Urinary bladder (tissue), 4 donors: ENCODE results near the gene ZNF429. TPM values are rescaled to one million over a fixed set of nuclear protein-coding genes. Genes with fewer than 3 reads are reported as not detected.
A peak's percentile ranks its signal among the peaks of the same experiment; 100 is the strongest.
"Not testable (repeated sequence)": the region's sequence is repeated elsewhere in the genome, so short reads cannot be mapped to it uniquely, and the experiment has no call there.

Source experiments
- DNase-seq: peaks from one replicate; pipeline ENCODE4 v3.0.0-alpha.2; 2015; ENCODE audit errors: extremely low spot score
- H3K27ac ChIP-seq: one replicate; pipeline ENCODE4 v1.5.1; 2013; ENCODE audit warnings: low read depth, mild to moderate bottlenecking, moderate library complexity
- H3K36me3 ChIP-seq: one replicate; pipeline ENCODE4 v1.6.1; 2013; ENCODE audit warnings: mild to moderate bottlenecking, moderate library complexity; ENCODE audit not compliant: insufficient read depth
- H3K4me1 ChIP-seq: one replicate; pipeline ENCODE4 v1.6.1; 2013; ENCODE audit warnings: mild to moderate bottlenecking, moderate library complexity; ENCODE audit not compliant: insufficient read depth
- H3K4me3 ChIP-seq: one replicate; pipeline ENCODE4 v1.5.1; 2013; ENCODE audit warnings: low read depth, low read length
- WGBS: extraction: QIAGEN DNeasy Blood & Tissue Kit; methylation state at CpG from one replicate; pipeline ENCODE4 v1.1.7; 2013; 5-methylcytosine and 5-hydroxymethylcytosine counted together
- polyA plus RNA-seq: library from polyadenylated mRNA; stranded (reverse); fragments of 200-250 nt; gene quantifications from one replicate; pipeline ENCODE4 v1.2.3, GENCODE V29; 2013
- total RNA-seq: library from RNA; depleted of rRNA; stranded (reverse); fragments of >200 nt; gene quantifications from one replicate; pipeline ENCODE4 v1.2.3, GENCODE V29; 2014
- donor health status: healthy with polysubstance abuse.
- donor health status: healthy.

The ZNF429 gene
- total and polyA plus RNA-seq, 2 donors, result 10.4 to 21.9 TPM

- WGBS, result 77% methylated on average over 3 of the region's 3 CpGs
- H3K4me1 ChIP-seq, result no peaks in the 10 kb centered on the region
- no peak overlapping the region for H3K27ac ChIP-seq
- no peak overlapping the region for H3K4me3 ChIP-seq
- no peaks in the 10 kb centered on the region for H3K36me3 ChIP-seq
- no peak for DNase-seq
Observed at GRCh38 chr19:21566073-21566472, 60.7 kb downstream of the ZNF429 start.

- not testable (repeated sequence) for H3K27ac ChIP-seq, H3K36me3 ChIP-seq, H3K4me1 ChIP-seq, DNase-seq
- WGBS, result 76% methylated on average over 4 of the region's 4 CpGs
- peak overlapping the region; percentile 40 for H3K4me3 ChIP-seq
Observed at GRCh38 chr19:21567806-21568205, 62.4 kb downstream of the ZNF429 start.

- Histone ChIP-seq H3K4me1 (no peaks in the 10 kb centered on the region), H3K36me3 (no peaks in the 10 kb centered on the region), H3K27ac (no peak overlapping the region), H3K4me3 (no peak overlapping the region)
- WGBS, result 44% methylated on average over 21 of the region's 21 CpGs
- DNase-seq, result peak; percentile 96
Observed at GRCh38 chr19:21568816-21569493, 63.6 kb downstream of the ZNF429 start.

GRCh38 chr19:21569494-21569865, 64.1 kb downstream of the ZNF429 start:
- Histone ChIP-seq H3K4me1 (no peaks in the 10 kb centered on the region), H3K36me3 (no peaks in the 10 kb centered on the region), H3K4me3 (no peak overlapping the region), H3K27ac (no peak overlapping the region)
- peak; percentile 67 for DNase-seq
- 47% methylated on average over 16 of the region's 16 CpGs for WGBS

- H3K36me3 ChIP-seq, result no peaks in the 10 kb centered on the region
- no peak overlapping the region for H3K4me3 ChIP-seq
- WGBS, result 68% methylated on average over 2 of the region's 2 CpGs
- H3K4me1 ChIP-seq, result no peaks in the 10 kb centered on the region
- no peak overlapping the region for H3K27ac ChIP-seq
- no peak for DNase-seq
Observed at GRCh38 chr19:21571316-21571715, 65.9 kb downstream of the ZNF429 start.

GRCh38 chr19:21574607-21575006, 69.2 kb downstream of the ZNF429 start:
- DNase-seq, result no peak
- WGBS, result 68% methylated on average over 2 of the region's 2 CpGs
- Histone ChIP-seq H3K4me3 (no peak overlapping the region), H3K36me3 (no peaks in the 10 kb centered on the region), H3K4me1 (no peaks in the 10 kb centered on the region), H3K27ac (no peak overlapping the region)

- 97% methylated on average over 3 of the region's 3 CpGs for WGBS
- Histone ChIP-seq H3K4me3 (no peak overlapping the region), H3K27ac (no peak overlapping the region), H3K36me3 (no peaks in the 10 kb centered on the region), H3K4me1 (no peaks in the 10 kb centered on the region)
- DNase-seq, result no peak
Observed at GRCh38 chr19:21576481-21576880, 71.1 kb downstream of the ZNF429 start.

GRCh38 chr19:21580101-21580500, 74.7 kb downstream of the ZNF429 start:
- H3K4me3 ChIP-seq, result no peak overlapping the region
- no peak overlapping the region for H3K27ac ChIP-seq
- WGBS, result 56% methylated on average over 3 of the region's 3 CpGs
- no peak for DNase-seq
- no peaks in the 10 kb centered on the region for H3K36me3 ChIP-seq
- no peaks in the 10 kb centered on the region for H3K4me1 ChIP-seq

GRCh38 chr19:21580818-21581217, 75.4 kb downstream of the ZNF429 start:
- WGBS, result 87% methylated on average over 1 of the region's 1 CpG

GRCh38 chr19:21581646-21582240, 76.3 kb downstream of the ZNF429 start:
- WGBS, result 72% methylated on average over 1 of the region's 1 CpG
- no peak for DNase-seq
- H3K4me1 ChIP-seq, result no peaks in the 10 kb centered on the region
- no peak overlapping the region for H3K27ac ChIP-seq
- H3K4me3 ChIP-seq, result no peak overlapping the region
- no peaks in the 10 kb centered on the region for H3K36me3 ChIP-seq

More at GRCh38 chr19:21580818-21581217, 75.4 kb downstream of the ZNF429 start:
- DNase-seq, result no peak
- no peaks in the 10 kb centered on the region for H3K36me3 ChIP-seq
- H3K27ac ChIP-seq, result no peak overlapping the region
- no peaks in the 10 kb centered on the region for H3K4me1 ChIP-seq
- H3K4me3 ChIP-seq, result no peak overlapping the region

- WGBS, result 84% methylated on average over 5 of the region's 5 CpGs
- H3K4me3 ChIP-seq, result no peak overlapping the region
Observed at GRCh38 chr19:21584537-21584936, 79.1 kb downstream of the ZNF429 start.

GRCh38 chr19:21585281-21585890, 80.0 kb downstream of the ZNF429 start:
- 80% methylated on average over 12 of the region's 12 CpGs for WGBS
- H3K4me1 ChIP-seq, result no peaks in the 10 kb centered on the region
- no peak for DNase-seq
- H3K36me3 ChIP-seq, result no peaks in the 10 kb centered on the region
- H3K27ac ChIP-seq, result no peak overlapping the region
- no peak overlapping the region for H3K4me3 ChIP-seq

More at GRCh38 chr19:21584537-21584936, 79.1 kb downstream of the ZNF429 start:
- Histone ChIP-seq H3K27ac (no peak overlapping the region), H3K36me3 (no peaks in the 10 kb centered on the region), H3K4me1 (no peaks in the 10 kb centered on the region)
- DNase-seq, result no peak

- H3K4me1 ChIP-seq, result no peaks in the 10 kb centered on the region
- DNase-seq, result no peak
- no peak overlapping the region for H3K27ac ChIP-seq
- peak overlapping the region; percentile 52 for H3K4me3 ChIP-seq
- H3K36me3 ChIP-seq, result no peaks in the 10 kb centered on the region
- 3% methylated on average over 72 of the region's 72 CpGs for WGBS
Observed at GRCh38 chr19:21586311-21587116, 81.1 kb downstream of the ZNF429 start.
